ENCODE data around the gene CLIC5. TPM values are rescaled to one million over a fixed set of nuclear protein-coding genes. Genes with fewer than 3 reads are reported as not detected.
"Not testable (repeated sequence)": the region's sequence is repeated elsewhere in the genome, so short reads cannot be mapped to it uniquely, and the experiment has no call there.

The CLIC5 gene
- polyA plus RNA-seq, 1 donor (not counting 4 experiments of a cell fraction or from before 2014, with no cell fraction given): 0.09 TPM

- no peak overlapping the region for H3K9ac ChIP-seq (ENCODE audit: control insufficient read depth, extremely low read depth, insufficient read depth, low read length)
- TF ChIP-seq EZH2 (IDR thresholded peaks at IDR 0.05; ENCODE audit: low read length): no peak
- TF ChIP-seq CTCF (optimal IDR thresholded peaks at IDR 0.05 in 1 of 3, IDR thresholded peaks at IDR 0.05 in 1 of 3, conservative IDR thresholded peaks at IDR 0.05 in 1 of 3; ENCODE audit: extremely low read depth in 1 of 3, insufficient read depth in 2 of 3, low read length in 3 of 3): no peak
Measured at GRCh38 chr6:45927421-45928320, 88.0 kb downstream of the CLIC5 start.

GRCh38 chr6:45926423-45926822, 89.2 kb downstream of the CLIC5 start:
- H4K20me1 ChIP-seq (ENCODE audit: control insufficient read depth, extremely low read depth, insufficient read depth, low read length); H3K4me1 ChIP-seq (ENCODE audit: control insufficient read depth, extremely low read depth, insufficient read depth, low read length); H2AFZ ChIP-seq (ENCODE audit: control insufficient read depth, low read length); H3K27me3 ChIP-seq (ENCODE audit: control insufficient read depth, extremely low read depth, insufficient read depth, low read length); dilution Hi-C loops (cut with MboI; ENCODE audit: extremely low pct_ligation_motif_present, low sequenced_read_pairs); FAIRE-seq; H3K4me2 ChIP-seq (ENCODE audit: control insufficient read depth, extremely low read depth, insufficient read depth, low read depth, low read length); H3K9me1 ChIP-seq (ENCODE audit: control insufficient read depth, extremely low read depth, insufficient read depth, low read length); H3K9ac ChIP-seq (ENCODE audit: control insufficient read depth, extremely low read depth, insufficient read depth, low read length); DNase-seq (ENCODE audit: low read depth, low spot score); H3K36me3 ChIP-seq (ENCODE audit: control insufficient read depth in 2 of 2, extremely low read depth in 1 of 2, insufficient read depth in 2 of 2, low read length in 2 of 2); H3K79me2 ChIP-seq (ENCODE audit: control insufficient read depth, insufficient read depth, low read length); H3K4me3 ChIP-seq (ENCODE audit: control insufficient read depth in 2 of 3, extremely low read depth in 1 of 3, insufficient read depth in 2 of 3, low read depth in 1 of 3, low read length in 3 of 3); H3K27ac ChIP-seq (ENCODE audit: control insufficient read depth, insufficient read depth, low read length); H3K9me3 ChIP-seq (ENCODE audit: control insufficient read depth, low read depth, low read length): not testable (repeated sequence)

More at GRCh38 chr6:45927421-45928320, 88.0 kb downstream of the CLIC5 start:
- Histone ChIP-seq H3K9me3 (ENCODE audit: control insufficient read depth, low read depth, low read length) (no peaks in the 10 kb centered on the region), H3K4me2 (ENCODE audit: control insufficient read depth, extremely low read depth, insufficient read depth, low read depth, low read length) (no peak overlapping the region), H2AFZ (ENCODE audit: control insufficient read depth, low read length) (no peak overlapping the region), H3K27me3 (ENCODE audit: control insufficient read depth, extremely low read depth, insufficient read depth, low read length) (no peaks in the 10 kb centered on the region), H4K20me1 (ENCODE audit: control insufficient read depth, extremely low read depth, insufficient read depth, low read length) (no peaks in the 10 kb centered on the region), H3K79me2 (ENCODE audit: control insufficient read depth, insufficient read depth, low read length) (no peaks in the 10 kb centered on the region), H3K4me3 (ENCODE audit: control insufficient read depth in 2 of 3, extremely low read depth in 1 of 3, insufficient read depth in 2 of 3, low read depth in 1 of 3, low read length in 3 of 3) (no peak overlapping the region), H3K27ac (ENCODE audit: control insufficient read depth, insufficient read depth, low read length) (no peak overlapping the region), H3K4me1 (ENCODE audit: control insufficient read depth, extremely low read depth, insufficient read depth, low read length) (no peaks in the 10 kb centered on the region), H3K36me3 (ENCODE audit: control insufficient read depth in 2 of 2, extremely low read depth in 1 of 2, insufficient read depth in 2 of 2, low read length in 2 of 2) (no peaks in the 10 kb centered on the region), H3K9me1 (ENCODE audit: control insufficient read depth, extremely low read depth, insufficient read depth, low read length) (no peaks in the 10 kb centered on the region)
- DNase-seq (ENCODE audit: low read depth, low spot score): no peak
- FAIRE-seq: no peak
- dilution Hi-C loops (cut with MboI; ENCODE audit: extremely low pct_ligation_motif_present, low sequenced_read_pairs): no loop called here
